Sigmoid colon (tissue), 7 donors: ENCODE data around the gene RARRES2. TPM values are rescaled to one million over a fixed set of nuclear protein-coding genes. Genes with fewer than 3 reads are reported as not detected.

Source experiments
- DNase-seq: peaks from one replicate; pipeline ENCODE4 v3.0.0-alpha.2; 2019
- H3K27ac ChIP-seq, 4 donors: fragments of 200-600 bp; sonication (generic); one replicate each; pipeline ENCODE4 v1.5.1; 2016 to 2019; ENCODE audit warnings: mild to moderate bottlenecking in 1 of 4
- H3K27me3 ChIP-seq, 3 donors: fragments of 200-600 bp; sonication (generic); one replicate each; pipeline ENCODE4 v1.5.1; 2019; ENCODE audit warnings: mild to moderate bottlenecking in 1 of 3
- H3K36me3 ChIP-seq, 4 donors: fragments of 200-600 bp; sonication (generic); one replicate each; pipeline ENCODE4 v1.5.1; 2016 to 2019
- H3K4me1 ChIP-seq, 4 donors: fragments of 200-600 bp; sonication (generic); one replicate each; pipeline ENCODE4 v1.5.1; 2017 to 2019
- H3K4me3 ChIP-seq, 4 donors: fragments of 200-600 bp; sonication (generic); one replicate each; pipeline ENCODE4 v1.5.1; 2017 to 2019; ENCODE audit warnings: mild to moderate bottlenecking in 2 of 4, moderate library complexity in 1 of 4
- H3K9me3 ChIP-seq, 4 donors: fragments of 200-600 bp in 3 of 4; sonication (generic) in 3 of 4; one replicate each; pipeline versions ENCODE4 v1.5.1 to v1.6.1; 2013 to 2019
- EP300 ChIP-seq, 4 donors: sonication (generic); formaldehyde crosslinking; IDR thresholded peaks; one replicate each; pipeline ENCODE4 v1.6.1; 2017; ENCODE audit warnings: antibody characterized with exemption in 4 of 4
- POLR2A ChIP-seq, 2 donors: fragments of 450-650 bp; IDR thresholded peaks; one replicate each; pipeline ENCODE4 v1.6.1; 2016; ENCODE audit warnings: antibody characterized with exemption in 2 of 2, mild to moderate bottlenecking in 2 of 2, moderate library complexity in 2 of 2
- POLR2AphosphoS5 ChIP-seq, 4 donors: sonication (generic); formaldehyde crosslinking; IDR thresholded peaks; one replicate each; pipeline ENCODE4 v1.6.1; 2017; ENCODE audit warnings: antibody characterized with exemption in 4 of 4
- whole genome bisulfite sequencing, 2 donors: extraction: QIAGEN DNeasy Blood & Tissue Kit; methylation state at CpG; one replicate each; pipeline ENCODE4 v1.1.7; 2013; 5-methylcytosine and 5-hydroxymethylcytosine counted together
- intact Hi-C: fragments of 100-400 bp; cut with DNase I; formaldehyde crosslinking; loops from one replicate; pipeline ENCODE4 v1.15.1; 2023
- polyA plus RNA-seq, 3 donors: library from polyadenylated mRNA; stranded (reverse); fragments of 200-250 nt; gene quantifications; one replicate each; pipeline ENCODE4 v1.2.3, GENCODE V29; 2013
- total RNA-seq, 4 donors: library from RNA; depleted of rRNA; stranded (reverse); fragments of >200 nt; gene quantifications; one replicate each; pipeline ENCODE4 v1.1.0, GENCODE V29; 2016
- TF ChIP-seq, protein P1 (sequence below), 4 experiments: fragments of 450-650 bp in 3 of 4; fragments of 200-600 bp in 1 of 4; IDR thresholded peaks; one replicate each; pipeline ENCODE4 v1.5.1; 2016 to 2019; ENCODE audit warnings: antibody characterized with exemption in 4 of 4, mild to moderate bottlenecking in 3 of 4, moderate library complexity in 2 of 4
- donor health status: healthy with polysubstance abuse.
- donor health status: Bipolar disorder and iron deficiency.
- donor health status: healthy.

Gene RARRES2
- total and polyA plus RNA-seq, 7 donors, result 28.9 to 447 (median 289) TPM

DNA sequence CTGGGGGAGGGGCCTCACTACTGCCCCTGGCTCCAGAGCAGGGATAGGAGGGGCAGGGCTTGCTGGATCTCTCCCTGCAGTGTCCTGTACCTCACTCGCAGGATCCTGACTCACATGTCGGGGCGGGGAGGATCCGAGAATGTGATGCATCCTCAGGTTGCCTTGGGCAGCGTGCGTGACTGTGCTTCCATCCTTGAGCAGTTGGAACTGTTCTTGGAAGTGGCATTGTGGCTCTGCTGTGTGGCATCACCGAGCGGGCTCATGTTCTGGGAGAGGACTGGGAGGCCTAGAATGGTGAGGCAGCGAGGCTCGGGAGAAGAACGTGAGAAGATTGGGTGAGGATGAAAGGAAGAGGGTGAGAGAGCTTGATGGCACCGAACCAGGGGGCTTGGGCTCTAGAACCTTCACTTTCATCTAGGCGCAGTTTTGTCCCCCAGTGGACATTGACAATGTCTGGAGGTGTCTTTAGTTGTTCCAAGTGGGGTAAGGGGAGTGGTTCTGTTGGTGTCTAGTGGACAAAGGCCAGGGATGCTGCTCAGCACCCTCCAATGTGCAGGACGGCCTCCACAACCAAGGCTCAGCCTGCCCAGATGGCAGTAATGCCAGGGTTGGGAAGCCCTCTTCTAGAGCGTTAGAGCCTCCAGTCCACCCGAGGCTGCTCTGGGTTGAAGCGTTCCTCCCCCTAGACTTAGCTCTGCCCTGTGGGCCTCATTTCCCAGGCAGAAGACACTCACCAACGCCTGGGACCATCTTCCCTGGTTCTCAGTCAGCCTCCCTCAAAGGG lies 8.4 kb downstream of the RARRES2 start:
- Histone ChIP-seq H3K9me3 (no peaks in the 10 kb centered on the region), H3K36me3 (peaks cover 0 to 30% (median 8%) of the 10 kb centered on the region in 4 donors), H3K4me1 (peaks cover 0 to 45% (median 42%) of the 10 kb centered on the region in 4 donors), H3K27ac (peak overlapping the region in 1 of 4 donors; percentile 90), H3K27me3 (no peaks in the 10 kb centered on the region), H3K4me3 (no peak overlapping the region)
- 96 to 97% methylated on average over 18 of the region's 18 CpGs for WGBS, 2 donors
- peak; percentile 52 for DNase-seq
- no peak for TF ChIP-seq POLR2AphosphoS5 (IDR thresholded peaks at IDR 0.05)
- TF ChIP-seq EP300 (IDR thresholded peaks at IDR 0.05), result no peak
- TF ChIP-seq, protein P1, sequence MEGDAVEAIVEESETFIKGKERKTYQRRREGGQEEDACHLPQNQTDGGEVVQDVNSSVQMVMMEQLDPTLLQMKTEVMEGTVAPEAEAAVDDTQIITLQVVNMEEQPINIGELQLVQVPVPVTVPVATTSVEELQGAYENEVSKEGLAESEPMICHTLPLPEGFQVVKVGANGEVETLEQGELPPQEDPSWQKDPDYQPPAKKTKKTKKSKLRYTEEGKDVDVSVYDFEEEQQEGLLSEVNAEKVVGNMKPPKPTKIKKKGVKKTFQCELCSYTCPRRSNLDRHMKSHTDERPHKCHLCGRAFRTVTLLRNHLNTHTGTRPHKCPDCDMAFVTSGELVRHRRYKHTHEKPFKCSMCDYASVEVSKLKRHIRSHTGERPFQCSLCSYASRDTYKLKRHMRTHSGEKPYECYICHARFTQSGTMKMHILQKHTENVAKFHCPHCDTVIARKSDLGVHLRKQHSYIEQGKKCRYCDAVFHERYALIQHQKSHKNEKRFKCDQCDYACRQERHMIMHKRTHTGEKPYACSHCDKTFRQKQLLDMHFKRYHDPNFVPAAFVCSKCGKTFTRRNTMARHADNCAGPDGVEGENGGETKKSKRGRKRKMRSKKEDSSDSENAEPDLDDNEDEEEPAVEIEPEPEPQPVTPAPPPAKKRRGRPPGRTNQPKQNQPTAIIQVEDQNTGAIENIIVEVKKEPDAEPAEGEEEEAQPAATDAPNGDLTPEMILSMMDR (IDR thresholded peaks at IDR 0.05), result no peak
- no peak for TF ChIP-seq POLR2A (IDR thresholded peaks at IDR 0.05)
- intact Hi-C loops, result no loop called here

DNA sequence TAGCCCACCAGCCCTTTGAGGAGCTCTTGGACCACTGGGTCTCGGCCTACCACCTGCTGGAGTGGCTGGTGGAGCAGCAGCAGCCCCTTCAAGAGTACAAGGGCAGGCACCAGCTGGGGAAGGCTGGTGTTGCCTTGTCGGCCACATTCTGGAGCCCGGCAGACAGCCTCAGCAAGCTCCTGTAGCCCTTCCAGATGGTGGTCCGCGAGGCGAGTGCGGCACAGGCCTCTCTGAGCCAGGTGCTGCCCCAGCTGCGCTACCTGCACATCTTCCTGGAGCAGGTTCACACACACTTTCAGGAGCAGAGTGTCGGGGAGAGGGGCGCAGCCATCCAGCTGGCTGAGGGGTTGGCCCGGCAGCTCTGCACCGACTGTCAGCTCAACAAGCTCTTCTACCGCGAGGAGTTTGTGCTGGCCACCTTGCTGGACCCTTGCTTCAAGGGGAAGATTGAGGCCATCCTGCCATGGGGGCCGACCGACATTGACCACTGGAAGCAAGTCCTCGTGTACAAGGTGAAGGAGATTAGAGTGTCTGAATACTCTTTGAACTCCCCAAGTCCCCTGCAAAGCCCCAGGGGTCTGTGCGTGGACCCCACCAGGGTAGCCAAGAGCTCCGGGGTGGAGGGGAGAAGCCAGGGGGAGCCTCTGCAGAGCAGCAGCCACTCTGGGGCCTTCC lies 11.1 kb downstream of the RARRES2 start:
- peak; percentile 53 for DNase-seq
- intact Hi-C loops, result no loop called here
- Histone ChIP-seq H3K27me3 (no peaks in the 10 kb centered on the region), H3K27ac (no peak overlapping the region), H3K36me3 (peaks cover 0 to 50% (median 9%) of the 10 kb centered on the region in 4 donors), H3K4me3 (no peak overlapping the region), H3K9me3 (no peaks in the 10 kb centered on the region), H3K4me1 (peaks cover 0 to 18% (median 15%) of the 10 kb centered on the region in 4 donors)
- 95 to 96% methylated on average over 19 of the region's 19 CpGs for WGBS, 2 donors
- TF ChIP-seq POLR2AphosphoS5 (IDR thresholded peaks at IDR 0.05), result no peak
- no peak for TF ChIP-seq EP300 (IDR thresholded peaks at IDR 0.05)
- TF ChIP-seq POLR2A (IDR thresholded peaks at IDR 0.05), result no peak
- TF ChIP-seq, protein P1 (IDR thresholded peaks at IDR 0.05), result no peak

DNA sequence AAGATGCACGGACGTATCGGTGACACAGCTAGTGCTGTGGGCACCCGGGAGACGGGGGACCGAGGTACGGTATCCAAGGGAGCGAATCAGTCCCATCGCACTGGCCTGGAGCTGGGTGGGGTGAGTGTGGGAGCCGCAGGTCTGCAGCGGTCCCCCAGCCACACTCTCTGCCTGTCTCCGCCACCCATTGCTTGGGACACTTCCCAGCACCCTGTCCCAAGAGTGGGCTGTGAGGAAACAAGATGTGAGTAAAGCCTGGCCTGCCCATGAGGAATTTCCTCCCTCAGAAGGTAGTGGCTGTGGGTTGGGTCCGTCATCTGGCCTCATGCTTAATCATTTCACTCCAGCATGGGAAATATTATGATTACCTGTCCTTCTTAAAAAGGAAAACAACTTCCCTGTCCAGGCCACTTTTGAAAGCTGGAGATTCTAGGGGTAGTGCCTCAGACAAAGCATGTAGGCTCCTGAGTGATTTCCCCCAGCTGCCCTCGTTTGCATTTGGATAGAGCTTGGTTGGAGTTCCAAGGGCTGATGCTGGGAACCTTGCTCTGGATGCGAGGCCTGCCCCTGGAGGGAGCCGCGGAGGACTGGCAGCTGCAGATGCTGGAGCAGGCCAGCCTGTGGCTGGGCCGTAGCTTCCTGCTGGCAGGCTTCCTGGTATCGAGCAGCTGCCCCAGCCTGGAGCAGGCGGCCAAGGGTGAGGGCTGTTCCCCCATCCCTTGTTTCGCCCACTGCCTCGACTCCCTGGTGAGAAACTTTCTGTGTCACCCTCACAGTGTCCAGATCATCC lies 11.9 kb downstream of the RARRES2 start:
- Histone ChIP-seq H3K27me3 (no peaks in the 10 kb centered on the region), H3K4me3 (no peak overlapping the region), H3K27ac (no peak overlapping the region), H3K4me1 (peaks cover 0 to 15% (median 12%) of the 10 kb centered on the region in 4 donors), H3K36me3 (peaks cover 0 to 50% (median 9%) of the 10 kb centered on the region in 4 donors), H3K9me3 (no peaks in the 10 kb centered on the region)
- no peak for TF ChIP-seq POLR2A (IDR thresholded peaks at IDR 0.05)
- TF ChIP-seq, protein P1 (IDR thresholded peaks at IDR 0.05), result no peak
- no peak for TF ChIP-seq EP300 (IDR thresholded peaks at IDR 0.05)
- TF ChIP-seq POLR2AphosphoS5 (IDR thresholded peaks at IDR 0.05), result no peak
- DNase-seq, result peak; percentile 65
- intact Hi-C loops, result no loop called here
- 76 to 79% methylated on average over 22 of the region's 22 CpGs for WGBS, 2 donors

DNA sequence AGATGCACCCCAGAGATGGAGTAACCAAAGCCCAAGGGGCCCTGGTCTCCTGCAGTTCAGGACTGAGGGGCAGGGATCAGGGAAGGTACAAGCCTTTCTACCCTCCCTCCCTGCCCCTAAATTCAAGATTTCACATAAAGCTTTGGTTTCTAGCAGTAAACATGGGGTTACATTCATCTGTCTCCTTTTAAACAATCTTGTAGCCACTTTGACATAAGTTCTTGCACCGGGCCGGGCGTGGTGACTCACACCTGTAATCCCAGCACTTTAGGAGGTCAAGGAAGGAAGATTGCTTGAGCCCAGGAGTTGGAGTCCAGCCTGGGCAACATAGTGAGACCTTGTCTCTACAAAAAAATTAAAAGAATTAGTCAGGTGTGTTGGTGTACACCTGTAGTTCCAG lies 14.1 kb downstream of the RARRES2 start:
- intact Hi-C loops, result no loop called here
- Histone ChIP-seq H3K9me3 (no peaks in the 10 kb centered on the region), H3K4me3 (no peak overlapping the region), H3K36me3 (peaks cover 0 to 48% (median 9%) of the 10 kb centered on the region in 4 donors), H3K27ac (no peak overlapping the region), H3K4me1 (peaks cover 0 to 25% (median 20%) of the 10 kb centered on the region in 4 donors), H3K27me3 (no peaks in the 10 kb centered on the region)
- DNase-seq, result no peak
- TF ChIP-seq POLR2AphosphoS5 (IDR thresholded peaks at IDR 0.05) (no peak), EP300 (IDR thresholded peaks at IDR 0.05) (no peak), POLR2A (IDR thresholded peaks at IDR 0.05) (no peak)
- TF ChIP-seq, protein P1 (IDR thresholded peaks at IDR 0.05), result no peak
- 83 to 94% methylated on average over 3 of the region's 3 CpGs for WGBS, 2 donors
